Measurements from ENCODE around the gene TMEM120B.
"Not testable (repeated sequence)": the region's sequence is repeated elsewhere in the genome, so short reads cannot be mapped to it uniquely, and the experiment has no call there.

TMEM120B gene

DNA sequence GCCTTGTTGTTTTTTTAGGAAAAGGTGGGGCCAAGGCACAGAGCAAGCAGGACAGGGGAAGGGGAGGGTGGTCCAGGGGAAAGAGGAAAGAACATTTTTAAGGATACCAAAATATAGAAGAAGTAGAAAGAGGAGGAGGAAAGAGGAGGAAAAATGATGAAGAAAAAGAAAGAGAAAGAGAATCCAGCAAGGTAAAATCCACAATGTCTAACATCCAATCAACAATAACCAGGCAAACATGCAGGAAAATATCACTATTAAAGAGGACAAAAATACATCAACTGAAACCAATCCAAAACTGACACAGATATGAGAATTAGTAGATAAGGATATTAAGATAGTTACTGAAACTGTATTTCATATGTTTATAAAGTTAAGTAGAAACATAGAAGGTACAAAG is 7.0 kb upstream of the TMEM120B start:
- Histone ChIP-seq H3K4me1 (ENCODE audit: insufficient read depth, low read length, severe bottlenecking) (peaks cover 3% of the 10 kb centered on the region), H3K4me3 (ENCODE audit: low read depth, low read length, poor library complexity, severe bottlenecking) (no peak overlapping the region), H3K27me3 (ENCODE audit: insufficient read depth, low read length) (no peaks in the 10 kb centered on the region), H3K9me3 (ENCODE audit: low read length) (no peaks in the 10 kb centered on the region), H3K9ac (ENCODE audit: low read length) (no peak overlapping the region), H3K36me3 (ENCODE audit: insufficient read depth, low read length) (no peaks in the 10 kb centered on the region; the same call in 1 of the 2 replicates), H2AFZ (ENCODE audit: low read length) (no peak overlapping the region), H3K9me2 (ENCODE audit: low read depth, low read length) (no peaks in the 10 kb centered on the region), H3F3A (ENCODE audit: insufficient read depth, low read length) (no peaks in the 10 kb centered on the region), H4K20me1 (ENCODE audit: insufficient read depth, low read length) (no peaks in the 10 kb centered on the region), H3K27ac (ENCODE audit: low read depth, low read length, poor library complexity, severe bottlenecking) (no peak overlapping the region), H3K4me2 (ENCODE audit: low read length) (no peak overlapping the region), H3K79me2 (ENCODE audit: insufficient read depth, low read length) (no peaks in the 10 kb centered on the region)
- TF ChIP-seq, protein P1, sequence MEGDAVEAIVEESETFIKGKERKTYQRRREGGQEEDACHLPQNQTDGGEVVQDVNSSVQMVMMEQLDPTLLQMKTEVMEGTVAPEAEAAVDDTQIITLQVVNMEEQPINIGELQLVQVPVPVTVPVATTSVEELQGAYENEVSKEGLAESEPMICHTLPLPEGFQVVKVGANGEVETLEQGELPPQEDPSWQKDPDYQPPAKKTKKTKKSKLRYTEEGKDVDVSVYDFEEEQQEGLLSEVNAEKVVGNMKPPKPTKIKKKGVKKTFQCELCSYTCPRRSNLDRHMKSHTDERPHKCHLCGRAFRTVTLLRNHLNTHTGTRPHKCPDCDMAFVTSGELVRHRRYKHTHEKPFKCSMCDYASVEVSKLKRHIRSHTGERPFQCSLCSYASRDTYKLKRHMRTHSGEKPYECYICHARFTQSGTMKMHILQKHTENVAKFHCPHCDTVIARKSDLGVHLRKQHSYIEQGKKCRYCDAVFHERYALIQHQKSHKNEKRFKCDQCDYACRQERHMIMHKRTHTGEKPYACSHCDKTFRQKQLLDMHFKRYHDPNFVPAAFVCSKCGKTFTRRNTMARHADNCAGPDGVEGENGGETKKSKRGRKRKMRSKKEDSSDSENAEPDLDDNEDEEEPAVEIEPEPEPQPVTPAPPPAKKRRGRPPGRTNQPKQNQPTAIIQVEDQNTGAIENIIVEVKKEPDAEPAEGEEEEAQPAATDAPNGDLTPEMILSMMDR (IDR thresholded peaks at IDR 0.05; ENCODE audit: low read length): no peak
- no peak for TF ChIP-seq EZH2 (IDR thresholded peaks at IDR 0.05; ENCODE audit: borderline replicate concordance, low read length)

DNA sequence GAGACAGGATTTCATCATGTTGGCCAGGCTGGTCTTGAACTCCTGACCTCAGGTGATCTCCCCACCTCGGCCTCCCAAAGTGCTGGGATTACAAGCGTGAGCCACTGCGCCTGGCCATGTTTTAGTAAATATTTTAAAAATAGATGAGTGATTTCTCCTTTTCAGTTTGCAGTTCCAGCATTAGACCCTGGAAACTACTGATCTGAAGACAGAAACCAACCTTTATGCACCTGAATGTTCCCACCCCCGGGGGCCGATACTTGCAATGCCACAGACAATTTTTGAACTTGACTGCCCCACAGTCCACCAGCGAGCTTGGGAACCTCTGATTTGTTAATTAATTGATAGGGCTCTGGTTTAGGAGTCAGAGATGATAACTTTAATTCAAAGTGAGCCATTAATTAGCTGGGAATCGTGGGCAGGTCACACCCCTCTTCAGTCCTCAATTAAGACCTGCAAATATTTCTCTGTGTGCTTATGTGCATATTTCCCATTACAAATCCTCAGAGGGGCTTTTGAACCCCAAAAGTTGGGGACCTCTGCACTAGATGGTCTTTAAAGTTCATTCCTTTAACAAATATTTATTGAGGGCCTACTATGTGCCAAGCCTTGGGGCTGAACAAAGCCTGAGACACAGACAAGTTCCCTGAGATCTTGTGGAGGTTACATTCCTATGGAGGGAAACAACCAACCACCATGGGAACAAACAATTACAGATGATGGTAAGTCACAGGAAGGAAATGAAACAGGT is 4.1 kb upstream of the TMEM120B start:
- Histone ChIP-seq H3K36me3 (ENCODE audit: insufficient read depth, low read length) (no peaks in the 10 kb centered on the region; the same call in 1 of the 2 replicates), H3K27me3 (ENCODE audit: insufficient read depth, low read length) (no peaks in the 10 kb centered on the region), H2AFZ (ENCODE audit: low read length) (no peak overlapping the region), H3K4me3 (ENCODE audit: low read depth, low read length, poor library complexity, severe bottlenecking) (no peak overlapping the region), H3K27ac (ENCODE audit: low read depth, low read length, poor library complexity, severe bottlenecking) (no peak overlapping the region), H3K9me3 (ENCODE audit: low read length) (no peaks in the 10 kb centered on the region), H3K4me2 (ENCODE audit: low read length) (no peak overlapping the region), H3K4me1 (ENCODE audit: insufficient read depth, low read length, severe bottlenecking) (peaks cover 17% of the 10 kb centered on the region), H3F3A (ENCODE audit: insufficient read depth, low read length) (no peaks in the 10 kb centered on the region), H3K9ac (ENCODE audit: low read length) (no peak overlapping the region), H3K79me2 (ENCODE audit: insufficient read depth, low read length) (peaks cover 4% of the 10 kb centered on the region; the same call in 1 of the 2 replicates), H3K9me2 (ENCODE audit: low read depth, low read length) (no peaks in the 10 kb centered on the region), H4K20me1 (ENCODE audit: insufficient read depth, low read length) (no peaks in the 10 kb centered on the region)
- no peak for TF ChIP-seq EZH2 (IDR thresholded peaks at IDR 0.05; ENCODE audit: borderline replicate concordance, low read length)
- TF ChIP-seq, protein P1 (IDR thresholded peaks at IDR 0.05; ENCODE audit: low read length): no peak

DNA sequence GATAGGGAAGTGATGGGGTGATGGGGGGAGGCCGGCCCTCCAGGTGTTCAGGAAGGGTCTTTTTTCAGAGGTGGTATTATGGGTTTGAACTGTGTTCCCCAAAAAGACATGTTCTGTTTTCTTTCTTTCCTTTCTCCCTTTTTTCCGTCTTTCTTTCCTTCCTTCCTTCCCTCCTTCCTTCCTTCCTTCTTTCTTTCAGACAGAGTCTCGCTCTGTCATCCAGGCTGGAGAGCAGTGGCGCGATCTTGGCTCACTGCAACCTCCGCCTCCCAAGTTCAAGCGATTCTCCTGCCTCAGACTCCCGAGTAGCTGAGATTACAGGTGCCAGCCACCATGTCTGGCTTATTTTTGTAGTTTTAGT is 3.5 kb upstream of the TMEM120B start:
- not testable (repeated sequence) for H3K27ac ChIP-seq (ENCODE audit: low read depth, low read length, poor library complexity, severe bottlenecking); H3K9ac ChIP-seq (ENCODE audit: low read length); H3K36me3 ChIP-seq (ENCODE audit: insufficient read depth, low read length); H3K4me2 ChIP-seq (ENCODE audit: low read length); H3K9me3 ChIP-seq (ENCODE audit: low read length); H3K4me3 ChIP-seq (ENCODE audit: low read depth, low read length, poor library complexity, severe bottlenecking); H4K20me1 ChIP-seq (ENCODE audit: insufficient read depth, low read length); H3K9me2 ChIP-seq (ENCODE audit: low read depth, low read length); H3F3A ChIP-seq (ENCODE audit: insufficient read depth, low read length); H3K27me3 ChIP-seq (ENCODE audit: insufficient read depth, low read length); H3K79me2 ChIP-seq (ENCODE audit: insufficient read depth, low read length); H2AFZ ChIP-seq (ENCODE audit: low read length)
- H3K4me1 ChIP-seq (ENCODE audit: insufficient read depth, low read length, severe bottlenecking): peaks cover 22% of the 10 kb centered on the region

DNA sequence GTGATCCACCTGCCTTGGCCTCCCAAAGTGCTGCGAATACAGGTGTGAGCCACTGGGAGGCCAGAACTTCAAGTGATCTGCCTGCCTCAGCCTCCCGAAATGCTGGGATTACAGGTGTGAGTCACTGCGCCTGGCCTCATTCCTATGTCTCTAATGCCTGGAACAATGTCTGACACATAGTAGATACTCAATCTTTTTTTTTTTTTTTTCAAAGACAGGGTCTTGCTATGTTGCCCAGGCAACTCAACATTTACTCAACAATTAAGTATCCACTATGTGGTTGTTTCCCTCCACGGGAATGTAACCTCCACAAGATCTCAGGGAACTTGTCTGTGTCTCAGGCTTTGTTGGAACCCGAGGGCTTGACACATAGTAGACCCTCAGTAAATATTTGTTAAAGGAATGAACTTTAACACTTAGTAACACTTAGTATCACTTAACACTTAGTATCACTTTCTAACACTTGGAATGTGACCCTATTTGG is 3.0 kb upstream of the TMEM120B start:
- Histone ChIP-seq H3K4me2 (ENCODE audit: low read length) (no peak overlapping the region), H3K27me3 (ENCODE audit: insufficient read depth, low read length) (no peaks in the 10 kb centered on the region), H3F3A (ENCODE audit: insufficient read depth, low read length) (no peaks in the 10 kb centered on the region), H4K20me1 (ENCODE audit: insufficient read depth, low read length) (no peaks in the 10 kb centered on the region), H3K4me3 (ENCODE audit: low read depth, low read length, poor library complexity, severe bottlenecking) (no peak overlapping the region), H3K79me2 (ENCODE audit: insufficient read depth, low read length) (peaks cover 7% of the 10 kb centered on the region; the same call in 1 of the 2 replicates), H3K9me3 (ENCODE audit: low read length) (no peaks in the 10 kb centered on the region), H3K9ac (ENCODE audit: low read length) (no peak overlapping the region), H3K4me1 (ENCODE audit: insufficient read depth, low read length, severe bottlenecking) (peaks cover 26% of the 10 kb centered on the region), H3K36me3 (ENCODE audit: insufficient read depth, low read length) (no peaks in the 10 kb centered on the region; the same call in 1 of the 2 replicates), H3K9me2 (ENCODE audit: low read depth, low read length) (no peaks in the 10 kb centered on the region), H2AFZ (ENCODE audit: low read length) (no peak overlapping the region), H3K27ac (ENCODE audit: low read depth, low read length, poor library complexity, severe bottlenecking) (no peak overlapping the region)
- no peak for TF ChIP-seq EZH2 (IDR thresholded peaks at IDR 0.05; ENCODE audit: borderline replicate concordance, low read length)
- TF ChIP-seq, protein P1 (IDR thresholded peaks at IDR 0.05; ENCODE audit: low read length): no peak

Measured in OCI-LY1 (cell line).